IPS-18c (cell line): ENCODE data around the gene ZAP70.

ENCODE experiments used
- H3K4me3 ChIP-seq: 2 replicates; pipeline ENCODE4 v1.7.0; 2013; ENCODE audit warnings: low read depth, mild to moderate bottlenecking, low read length, moderate library complexity; ENCODE audit not compliant: insufficient read depth
- H3K9me3 ChIP-seq: one replicate; pipeline ENCODE4 v1.6.1; 2013; ENCODE audit warnings: mild to moderate bottlenecking, low read length, moderate library complexity; ENCODE audit not compliant: control insufficient read depth, insufficient read depth

The ZAP70 gene

GRCh38 chr2:97785818-97786217 is 72.4 kb downstream of the ZAP70 start:
- H3K9me3 ChIP-seq = no peaks in the 10 kb centered on the region
- no peak overlapping the region for H3K4me3 ChIP-seq

GRCh38 chr2:97788986-97789644 is 75.7 kb downstream of the ZAP70 start:
- H3K4me3 ChIP-seq = no peak overlapping the region
- H3K9me3 ChIP-seq = no peaks in the 10 kb centered on the region
